OCI-LY1 (cell line): Measurements from ENCODE around the gene ATP5F1D.

Source experiments
- H2AFZ ChIP-seq: fragments of 200-600 bp; sonication (generic), shearing (Covaris generic); 2 replicates; pipeline ENCODE4 v1.6.0; 2014; ENCODE audit warnings: antibody characterized with exemption, mild to moderate bottlenecking, low read length
- H3F3A ChIP-seq: fragments of 200-600 bp; sonication (generic), shearing (Covaris generic); 2 replicates; pipeline ENCODE4 v1.6.0; 2014; ENCODE audit warnings: mild to moderate bottlenecking, antibody characterized with exemption, low read length, moderate library complexity; ENCODE audit not compliant: insufficient read depth
- H3K27ac ChIP-seq: fragments of 200-600 bp; sonication (generic); 2 replicates; pipeline ENCODE4 v1.5.1; 2014; ENCODE audit warnings: low read length, mixed run types, mild to moderate bottlenecking, low read depth; ENCODE audit not compliant: poor library complexity, severe bottlenecking
- H3K27me3 ChIP-seq: fragments of 200-600 bp; sonication (generic); 2 replicates; pipeline ENCODE4 v1.6.0; 2014; ENCODE audit warnings: antibody characterized with exemption, mild to moderate bottlenecking, low read length, moderate library complexity; ENCODE audit not compliant: insufficient read depth
- H3K36me3 ChIP-seq: fragments of 200-600 bp; sonication (generic); 2 replicates; pipeline ENCODE4 v1.6.1; 2014; ENCODE audit warnings: mild to moderate bottlenecking, antibody characterized with exemption, low read length, moderate library complexity, mixed read lengths; ENCODE audit not compliant: insufficient read depth
- H3K4me1 ChIP-seq: fragments of 200-600 bp; sonication (generic); 2 replicates; pipeline ENCODE4 v1.5.1; 2014; ENCODE audit warnings: mild to moderate bottlenecking, low read length, moderate library complexity; ENCODE audit not compliant: insufficient read depth, severe bottlenecking
- H3K4me2 ChIP-seq: fragments of 200-600 bp; sonication (generic), shearing (Covaris generic); 2 replicates; pipeline ENCODE4 v1.6.1; 2014; ENCODE audit warnings: low read length
- H3K4me3 ChIP-seq: fragments of 200-600 bp; sonication (generic); 2 replicates; pipeline ENCODE4 v1.5.1; 2014; ENCODE audit warnings: low read length, low read depth, mild to moderate bottlenecking, mixed read lengths; ENCODE audit not compliant: poor library complexity, severe bottlenecking
- H3K79me2 ChIP-seq: fragments of 200-600 bp; shearing (Covaris generic); 2 replicates; pipeline ENCODE4 v1.6.1; 2016; ENCODE audit warnings: mixed run types, low read length, mixed read lengths; ENCODE audit not compliant: insufficient read depth
- H3K9ac ChIP-seq: fragments of 200-600 bp; sonication (generic), shearing (Covaris generic); 2 replicates; pipeline ENCODE4 v1.6.1; 2014; ENCODE audit warnings: mild to moderate bottlenecking, low read length, mixed read lengths
- H3K9me2 ChIP-seq: fragments of 200-600 bp; sonication (generic), shearing (Covaris generic); 2 replicates; pipeline ENCODE4 v1.6.1; 2014; ENCODE audit warnings: low read depth, mild to moderate bottlenecking, low read length, mixed read lengths
- H3K9me3 ChIP-seq: fragments of 200-600 bp; shearing (Covaris generic); 2 replicates; pipeline ENCODE4 v1.6.1; 2014; ENCODE audit warnings: low read length, mixed read lengths
- H4K20me1 ChIP-seq: fragments of 200-600 bp; sonication (generic), shearing (Covaris generic); 2 replicates; pipeline ENCODE4 v1.6.0; 2016; ENCODE audit warnings: mild to moderate bottlenecking, low read length; ENCODE audit not compliant: insufficient read depth
- EZH2 ChIP-seq: fragments of 200-600 bp; sonication (generic), shearing (Covaris generic); IDR thresholded peaks from 2 replicates; pipeline ENCODE4 v1.8.0; 2017; ENCODE audit warnings: borderline replicate concordance, mixed run types, mild to moderate bottlenecking, antibody characterized with exemption, low read length, moderate library complexity, mixed read lengths
- TF ChIP-seq, protein P1 (sequence below): fragments of 200-600 bp; sonication (generic), shearing (Covaris generic); IDR thresholded peaks from 2 replicates; pipeline ENCODE4 v1.5.1; 2017; ENCODE audit warnings: mild to moderate bottlenecking, antibody characterized with exemption, low read length, moderate library complexity, mixed read lengths

ATP5F1D gene

DNA sequence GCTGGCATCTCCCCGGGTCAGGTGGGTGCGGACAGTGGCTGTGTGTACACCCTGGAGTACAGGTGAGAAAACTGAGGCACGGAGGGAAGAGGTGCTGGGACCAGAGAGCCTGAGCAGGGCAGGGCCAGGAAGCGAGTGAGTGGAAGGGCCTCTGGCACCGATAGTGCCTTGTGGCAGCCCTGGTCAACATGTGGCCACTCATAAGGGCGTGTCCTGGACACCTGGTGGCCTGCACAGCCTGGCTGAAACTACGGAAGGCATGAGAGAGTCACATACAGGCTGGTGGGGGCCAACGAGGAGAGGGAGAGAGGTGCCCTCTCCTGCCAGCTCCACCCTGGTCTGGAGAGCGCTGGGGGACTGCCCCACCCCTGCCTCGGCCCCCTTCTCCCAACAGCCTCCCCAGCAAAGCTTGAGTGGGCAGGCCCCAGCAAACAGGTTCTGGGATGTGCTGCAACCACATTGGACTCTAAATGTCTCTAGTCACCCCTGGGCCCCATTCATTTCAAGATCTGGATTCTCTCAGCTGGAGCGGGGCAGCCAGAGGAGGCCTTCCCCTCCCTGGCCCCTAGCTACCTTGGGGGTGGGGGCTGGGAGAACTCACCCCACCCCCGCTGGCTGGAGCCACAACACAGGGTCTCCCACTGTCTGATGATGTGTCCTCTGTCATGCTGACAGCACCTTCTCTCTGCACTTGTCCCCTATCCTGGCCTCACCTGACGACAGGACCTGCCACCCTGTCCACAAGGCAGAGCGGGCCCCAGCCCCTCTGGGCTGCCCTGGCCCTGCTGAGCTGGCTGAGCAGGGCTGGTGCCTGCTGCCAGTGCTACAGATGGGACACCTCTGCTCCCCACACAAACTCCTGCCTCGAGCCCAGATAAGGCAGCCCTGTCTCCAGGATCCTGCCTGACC, 9.6 kb upstream of the ATP5F1D start:
- Histone ChIP-seq H3K27ac (no peak overlapping the region), H3K27me3 (peaks cover 6% of the 10 kb centered on the region; the same call in 1 of the 2 replicates), H3K9ac (no peak overlapping the region), H3K4me3 (no peak overlapping the region), H3K9me2 (no peaks in the 10 kb centered on the region), H3F3A (no peaks in the 10 kb centered on the region), H3K9me3 (no peaks in the 10 kb centered on the region), H3K4me1 (peaks cover 1% of the 10 kb centered on the region), H3K36me3 (peaks cover 7% of the 10 kb centered on the region), H3K79me2 (no peaks in the 10 kb centered on the region), H2AFZ (no peak overlapping the region), H3K4me2 (no peak overlapping the region), H4K20me1 (no peaks in the 10 kb centered on the region)
- TF ChIP-seq, protein P1, sequence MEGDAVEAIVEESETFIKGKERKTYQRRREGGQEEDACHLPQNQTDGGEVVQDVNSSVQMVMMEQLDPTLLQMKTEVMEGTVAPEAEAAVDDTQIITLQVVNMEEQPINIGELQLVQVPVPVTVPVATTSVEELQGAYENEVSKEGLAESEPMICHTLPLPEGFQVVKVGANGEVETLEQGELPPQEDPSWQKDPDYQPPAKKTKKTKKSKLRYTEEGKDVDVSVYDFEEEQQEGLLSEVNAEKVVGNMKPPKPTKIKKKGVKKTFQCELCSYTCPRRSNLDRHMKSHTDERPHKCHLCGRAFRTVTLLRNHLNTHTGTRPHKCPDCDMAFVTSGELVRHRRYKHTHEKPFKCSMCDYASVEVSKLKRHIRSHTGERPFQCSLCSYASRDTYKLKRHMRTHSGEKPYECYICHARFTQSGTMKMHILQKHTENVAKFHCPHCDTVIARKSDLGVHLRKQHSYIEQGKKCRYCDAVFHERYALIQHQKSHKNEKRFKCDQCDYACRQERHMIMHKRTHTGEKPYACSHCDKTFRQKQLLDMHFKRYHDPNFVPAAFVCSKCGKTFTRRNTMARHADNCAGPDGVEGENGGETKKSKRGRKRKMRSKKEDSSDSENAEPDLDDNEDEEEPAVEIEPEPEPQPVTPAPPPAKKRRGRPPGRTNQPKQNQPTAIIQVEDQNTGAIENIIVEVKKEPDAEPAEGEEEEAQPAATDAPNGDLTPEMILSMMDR = no peak
- TF ChIP-seq EZH2 = no peak

DNA sequence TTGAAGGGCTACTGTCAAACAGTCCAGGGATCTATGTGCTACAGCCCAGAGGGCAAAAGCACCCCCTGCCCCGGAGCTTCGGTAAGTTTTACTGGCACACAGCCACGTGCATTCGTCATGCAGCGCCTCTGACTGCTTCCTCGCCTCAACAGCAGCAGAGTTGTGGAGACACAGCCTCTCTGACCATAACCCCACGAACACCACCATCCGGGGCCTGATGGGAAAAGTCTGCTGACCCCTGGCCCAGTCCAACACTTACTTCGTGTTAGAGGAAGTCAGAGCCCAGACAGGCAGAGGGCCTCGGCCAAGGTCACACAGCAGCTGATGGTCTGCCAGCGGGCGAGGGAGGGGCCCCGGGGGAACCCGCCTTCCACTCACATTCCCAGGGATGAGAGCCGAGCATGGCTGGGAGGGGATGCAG, 8.9 kb upstream of the ATP5F1D start:
- Histone ChIP-seq H3K9ac (no peak overlapping the region), H3K4me2 (no peak overlapping the region), H2AFZ (no peak overlapping the region)

DNA sequence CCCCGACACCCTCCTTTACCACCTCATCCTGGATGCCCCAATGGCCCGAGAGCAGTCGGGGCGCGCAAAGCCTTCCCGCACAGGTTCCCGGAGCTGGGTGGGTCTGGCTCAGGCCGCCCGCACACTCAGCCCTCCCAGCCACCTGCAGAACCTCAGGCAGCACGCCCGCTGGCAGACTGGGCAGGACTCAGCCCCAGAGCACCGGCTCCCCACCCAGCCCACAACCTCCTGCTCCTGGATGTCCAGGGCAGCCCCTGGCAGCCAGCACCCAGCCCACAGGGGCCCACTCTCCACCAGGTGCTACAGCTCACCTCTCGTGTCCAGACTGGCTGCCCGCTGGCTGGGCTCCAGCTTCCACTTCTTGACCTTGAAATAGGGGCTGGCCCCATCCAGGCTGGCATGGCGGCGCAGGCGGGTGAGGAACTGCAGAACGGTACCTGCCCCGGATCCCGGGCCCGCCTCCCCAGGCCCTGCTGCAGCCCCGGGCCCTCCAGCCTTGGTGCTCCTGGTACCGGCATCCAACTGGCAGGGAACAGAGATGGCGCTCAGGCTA, 8.4 kb upstream of the ATP5F1D start:
- H3K4me3 ChIP-seq = no peak overlapping the region
- no peak overlapping the region for H3K9ac ChIP-seq
- H3K27ac ChIP-seq = no peak overlapping the region
- no peaks in the 10 kb centered on the region for H3K9me2 ChIP-seq
- H3K4me2 ChIP-seq = no peak overlapping the region
- H3F3A ChIP-seq = no peaks in the 10 kb centered on the region
- H3K4me1 ChIP-seq = peaks cover 5% of the 10 kb centered on the region
- TF ChIP-seq, protein P1 = no peak
- TF ChIP-seq EZH2 = no peak
- no peaks in the 10 kb centered on the region for H4K20me1 ChIP-seq
- H3K79me2 ChIP-seq = no peaks in the 10 kb centered on the region
- H2AFZ ChIP-seq = no peak overlapping the region
- no peaks in the 10 kb centered on the region for H3K9me3 ChIP-seq
- no peaks in the 10 kb centered on the region for H3K36me3 ChIP-seq
- H3K27me3 ChIP-seq = peaks cover 6% of the 10 kb centered on the region; the same call in 1 of the 2 replicates

More for the DNA sequence above, 8.9 kb upstream of the ATP5F1D start:
- Histone ChIP-seq H3K9me2 (no peaks in the 10 kb centered on the region), H3K9me3 (no peaks in the 10 kb centered on the region), H4K20me1 (no peaks in the 10 kb centered on the region), H3K4me1 (peaks cover 2% of the 10 kb centered on the region), H3K36me3 (peaks cover 2% of the 10 kb centered on the region), H3K4me3 (no peak overlapping the region), H3K27me3 (peaks cover 6% of the 10 kb centered on the region; the same call in 1 of the 2 replicates), H3F3A (no peaks in the 10 kb centered on the region), H3K27ac (no peak overlapping the region), H3K79me2 (no peaks in the 10 kb centered on the region)
- no peak for TF ChIP-seq EZH2
- TF ChIP-seq, protein P1 = no peak
